Measurements from ENCODE around the gene C5orf46. TPM values are rescaled to one million over a fixed set of nuclear protein-coding genes. Genes with fewer than 3 reads are reported as not detected.

C5orf46 gene
- polyA plus RNA-seq, 1 of the 3 experiments (the other 2 are of a cell fraction): 4.1 TPM

GRCh38 chr5:147851578-147851977 lies 54.8 kb downstream of the C5orf46 start:
- Histone ChIP-seq H3K27me3 (ENCODE audit: insufficient read depth) (no peaks in the 10 kb centered on the region), H3K36me3 (replicated peaks in 1 of 2; ENCODE audit: control insufficient read depth in 1 of 2, insufficient read depth in 2 of 2, low read length in 1 of 2) (no peaks in the 10 kb centered on the region), H2AFZ (ENCODE audit: low read depth) (no peak overlapping the region), H3K79me2 (ENCODE audit: insufficient read depth) (no peaks in the 10 kb centered on the region), H3K4me3 (ENCODE audit: low read depth in 2 of 2, low read length in 1 of 2) (no peak overlapping the region), H3K9me3 (no peaks in the 10 kb centered on the region), H3F3A (replicated peaks; ENCODE audit: insufficient read depth) (no peaks in the 10 kb centered on the region), H3K27ac (ENCODE audit: low read depth in 2 of 2, low read length in 1 of 2) (no peak overlapping the region), H3K9me2 (no peaks in the 10 kb centered on the region), H3K9ac (no peak overlapping the region), H3K4me1 (ENCODE audit: control insufficient read depth in 1 of 2, insufficient read depth in 2 of 2, low read depth in 1 of 2, low read length in 1 of 2) (0 out of 4 replicates have a peak, but pooled peaks cover 0 to 9% of the 10 kb centered on the region in 2 experiments), H3K4me2 (no peak overlapping the region), H4K20me1 (ENCODE audit: insufficient read depth) (no peaks in the 10 kb centered on the region)
- ChIA-PET POLR2A (no interaction called here), CTCF (interaction anchor here (0.6 to 3.2 kb wide), 6 partner anchors 25 to 402 kb away, joined by 3 to 19 read pairs (median 4); no protein-coding TSS in a partner anchor)
- no peak for TF ChIP-seq GATA2 (CRISPR knock-in tag; IDR thresholded peaks at IDR 0.05)
- WGBS (ENCODE audit: low lambda C conversion rate): 48% methylated on average over 3 of the region's 3 CpGs
- DNase-seq: no peak

DNA sequence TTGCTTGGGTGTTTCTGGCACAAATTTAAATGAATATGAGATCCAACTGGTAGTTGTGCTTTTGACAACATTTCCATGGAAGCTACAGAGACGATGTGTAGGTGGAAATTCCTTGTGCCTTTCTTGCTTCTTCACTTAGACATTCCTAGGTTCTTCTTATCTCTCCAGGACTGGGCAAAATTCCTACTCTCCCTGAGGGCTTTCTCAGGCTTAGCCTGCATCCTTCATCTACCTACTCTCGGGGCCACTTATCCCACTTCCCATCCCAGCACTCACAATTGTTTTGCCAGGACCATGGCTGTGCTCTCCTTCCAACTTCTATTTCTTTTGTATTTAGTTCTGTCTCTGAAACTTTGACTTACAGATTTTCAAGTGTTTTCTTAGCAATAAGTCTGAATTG lies 57.1 kb downstream of the C5orf46 start:
- DNase-seq: no peak
- ChIA-PET CTCF (interaction anchor here (0.6 to 1.8 kb wide), 3 partner anchors 9 to 84 kb away, joined by 3 to 10 read pairs (median 3); no protein-coding TSS in a partner anchor), POLR2A (no interaction called here)
- Histone ChIP-seq H3K27me3 (ENCODE audit: insufficient read depth) (no peaks in the 10 kb centered on the region), H3K9me3 (no peaks in the 10 kb centered on the region), H3K36me3 (replicated peaks in 1 of 2; ENCODE audit: control insufficient read depth in 1 of 2, insufficient read depth in 2 of 2, low read length in 1 of 2) (no peaks in the 10 kb centered on the region), H3K4me3 (ENCODE audit: low read depth in 2 of 2, low read length in 1 of 2) (no peak overlapping the region), H4K20me1 (ENCODE audit: insufficient read depth) (no peaks in the 10 kb centered on the region), H3K27ac (ENCODE audit: low read depth in 2 of 2, low read length in 1 of 2) (no peak overlapping the region), H3K4me1 (ENCODE audit: control insufficient read depth in 1 of 2, insufficient read depth in 2 of 2, low read depth in 1 of 2, low read length in 1 of 2) (0 out of 4 replicates have a peak, but pooled peaks cover 0 to 9% of the 10 kb centered on the region in 2 experiments), H3K79me2 (ENCODE audit: insufficient read depth) (no peaks in the 10 kb centered on the region), H3K9me2 (no peaks in the 10 kb centered on the region), H3K9ac (no peak overlapping the region), H2AFZ (ENCODE audit: low read depth) (no peak overlapping the region), H3K4me2 (no peak overlapping the region), H3F3A (replicated peaks; ENCODE audit: insufficient read depth) (no peaks in the 10 kb centered on the region)
- WGBS (ENCODE audit: low lambda C conversion rate): 32% methylated on average over 2 of the region's 2 CpGs
- TF ChIP-seq SMC3 (IDR thresholded peaks at IDR 0.05; ENCODE audit: low read depth, low read length) (no peak), USF1 (IDR thresholded peaks at IDR 0.05; ENCODE audit: borderline replicate concordance, low read depth) (no peak), TCF12 (IDR thresholded peaks at IDR 0.05) (no peak), IRF3 (IDR thresholded peaks at IDR 0.05; ENCODE audit: low read depth, low read length) (no peak), MEF2A (IDR thresholded peaks at IDR 0.05; ENCODE audit: borderline replicate concordance, low read depth) (no peak), TAF1 (IDR thresholded peaks at IDR 0.05; ENCODE audit: borderline replicate concordance, low read depth, low read length) (no peak), YY1 (IDR thresholded peaks at IDR 0.05; ENCODE audit: low read depth) (no peak), RFX5 (IDR thresholded peaks at IDR 0.05; ENCODE audit: low read length) (no peak)

- Histone ChIP-seq H3K4me1 (ENCODE audit: control insufficient read depth in 1 of 2, insufficient read depth in 2 of 2, low read depth in 1 of 2, low read length in 1 of 2) (0 out of 4 replicates have a peak, but pooled peaks cover 0 to 9% of the 10 kb centered on the region in 2 experiments), H4K20me1 (ENCODE audit: insufficient read depth) (no peaks in the 10 kb centered on the region), H3K27ac (ENCODE audit: low read depth in 2 of 2, low read length in 1 of 2) (no peak overlapping the region), H2AFZ (ENCODE audit: low read depth) (no peak overlapping the region), H3K79me2 (ENCODE audit: insufficient read depth) (no peaks in the 10 kb centered on the region), H3K36me3 (replicated peaks in 1 of 2; ENCODE audit: control insufficient read depth in 1 of 2, insufficient read depth in 2 of 2, low read length in 1 of 2) (no peaks in the 10 kb centered on the region), H3K9ac (no peak overlapping the region), H3K4me2 (no peak overlapping the region), H3K9me2 (no peaks in the 10 kb centered on the region), H3K27me3 (ENCODE audit: insufficient read depth) (no peaks in the 10 kb centered on the region), H3K4me3 (ENCODE audit: low read depth in 2 of 2, low read length in 1 of 2) (no peak overlapping the region), H3K9me3 (no peaks in the 10 kb centered on the region), H3F3A (replicated peaks; ENCODE audit: insufficient read depth) (no peaks in the 10 kb centered on the region)
- DNase-seq: no peak
- 70% methylated on average over 4 of the region's 4 CpGs for WGBS (ENCODE audit: low lambda C conversion rate)
- TF ChIP-seq TCF12 (IDR thresholded peaks at IDR 0.05) (no peak), GABPA (IDR thresholded peaks at IDR 0.05; ENCODE audit: low read depth) (no peak), TEAD4 (IDR thresholded peaks at IDR 0.05; ENCODE audit: borderline replicate concordance, insufficient read depth) (no peak), FOSL2 (IDR thresholded peaks at IDR 0.05; ENCODE audit: borderline replicate concordance, low read depth) (no peak), IRF3 (IDR thresholded peaks at IDR 0.05; ENCODE audit: low read depth, low read length) (no peak), NFIC (IDR thresholded peaks at IDR 0.05; ENCODE audit: borderline replicate concordance) (no peak), JUND (IDR thresholded peaks at IDR 0.05) (no peak), NRF1 (IDR thresholded peaks at IDR 0.05; ENCODE audit: low read depth, low read length) (no peak), EP300 (IDR thresholded peaks at IDR 0.05; ENCODE audit: borderline replicate concordance in 1 of 2, low read depth in 1 of 2, low read length in 1 of 2) (no peak), RAD21 (IDR thresholded peaks at IDR 0.05; ENCODE audit: low read length) (no peak), FOXJ3 (CRISPR knock-in tag; IDR thresholded peaks at IDR 0.05) (no peak)
- TF ChIP-seq, protein P1, sequence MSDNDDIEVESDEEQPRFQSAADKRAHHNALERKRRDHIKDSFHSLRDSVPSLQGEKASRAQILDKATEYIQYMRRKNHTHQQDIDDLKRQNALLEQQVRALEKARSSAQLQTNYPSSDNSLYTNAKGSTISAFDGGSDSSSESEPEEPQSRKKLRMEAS (IDR thresholded peaks at IDR 0.05; ENCODE audit: low read depth): no peak
- ChIA-PET CTCF (interaction anchor here (1.0 to 1.2 kb wide), 2 partner anchors 12 to 14 kb away, joined by 3 to 8 read pairs; no protein-coding TSS in a partner anchor), POLR2A (no interaction called here)
These were observed 60.7 kb downstream of the C5orf46 start for GRCh38 chr5:147845618-147846017.
